ENCODE results near the gene PLA2G2A.
A peak's percentile ranks its signal among the peaks of the same experiment; 100 is the strongest.
"Not testable (repeated sequence)": the region's sequence is repeated elsewhere in the genome, so short reads cannot be mapped to it uniquely, and the experiment has no call there.

Gene PLA2G2A

GRCh38 chr1:20008391-20008841 is 29.0 kb upstream of the PLA2G2A start:
- no peak for TF ChIP-seq CTCF (IDR thresholded peaks at IDR 0.05; ENCODE audit: low read depth, low read length)
- DNase-seq (ENCODE audit: extremely low read depth, low read depth), result peak; percentile 75

DNA sequence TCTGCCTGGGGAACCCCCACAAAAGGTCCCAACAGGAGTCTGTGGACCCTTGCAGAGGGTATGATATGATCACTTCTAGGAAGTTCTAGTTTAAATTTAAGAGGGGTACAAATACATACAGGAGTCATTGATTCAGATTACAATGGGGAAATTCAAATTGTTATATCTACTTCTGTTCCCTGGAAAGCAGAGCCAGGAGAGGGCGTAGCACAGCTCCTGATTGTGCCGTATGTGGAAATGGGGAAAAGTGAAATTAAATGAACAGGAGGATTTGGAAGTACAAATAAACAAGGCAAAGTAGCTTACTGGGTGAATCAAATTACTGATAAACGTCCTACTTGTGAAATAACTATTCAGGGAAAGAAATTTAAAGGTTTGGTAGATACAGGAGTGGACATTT is 19.4 kb upstream of the PLA2G2A start:
- DNase-seq (ENCODE audit: extremely low read depth, low read depth), result not testable (repeated sequence)

- no peak for TF ChIP-seq CTCF (IDR thresholded peaks at IDR 0.05; ENCODE audit: low read depth, low read length)
- no peak for DNase-seq (ENCODE audit: extremely low read depth, low read depth)
Observed at GRCh38 chr1:19990689-19991088, 11.3 kb upstream of the PLA2G2A start.

DNA sequence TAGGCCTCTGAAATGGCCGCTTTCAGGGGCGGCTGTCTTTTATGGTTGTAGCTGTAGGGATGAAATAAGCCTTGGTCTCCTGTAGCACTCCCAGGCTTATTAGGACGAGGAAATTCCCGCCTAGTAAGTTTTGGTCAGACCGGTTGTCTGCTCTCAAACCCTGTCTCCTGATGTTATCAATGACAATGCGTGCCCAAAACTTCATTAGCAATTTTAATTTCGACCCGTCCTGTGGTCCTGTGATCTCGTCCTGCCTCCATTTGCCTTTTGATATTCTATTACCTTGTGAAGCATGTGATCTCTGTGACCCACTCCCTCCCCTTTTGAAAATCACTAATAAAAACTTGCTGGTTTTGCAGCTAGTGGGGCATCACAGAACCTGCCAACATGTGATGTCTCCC is 10.8 kb upstream of the PLA2G2A start:
- DNase-seq (ENCODE audit: extremely low read depth, low read depth), result not testable (repeated sequence)

DNA sequence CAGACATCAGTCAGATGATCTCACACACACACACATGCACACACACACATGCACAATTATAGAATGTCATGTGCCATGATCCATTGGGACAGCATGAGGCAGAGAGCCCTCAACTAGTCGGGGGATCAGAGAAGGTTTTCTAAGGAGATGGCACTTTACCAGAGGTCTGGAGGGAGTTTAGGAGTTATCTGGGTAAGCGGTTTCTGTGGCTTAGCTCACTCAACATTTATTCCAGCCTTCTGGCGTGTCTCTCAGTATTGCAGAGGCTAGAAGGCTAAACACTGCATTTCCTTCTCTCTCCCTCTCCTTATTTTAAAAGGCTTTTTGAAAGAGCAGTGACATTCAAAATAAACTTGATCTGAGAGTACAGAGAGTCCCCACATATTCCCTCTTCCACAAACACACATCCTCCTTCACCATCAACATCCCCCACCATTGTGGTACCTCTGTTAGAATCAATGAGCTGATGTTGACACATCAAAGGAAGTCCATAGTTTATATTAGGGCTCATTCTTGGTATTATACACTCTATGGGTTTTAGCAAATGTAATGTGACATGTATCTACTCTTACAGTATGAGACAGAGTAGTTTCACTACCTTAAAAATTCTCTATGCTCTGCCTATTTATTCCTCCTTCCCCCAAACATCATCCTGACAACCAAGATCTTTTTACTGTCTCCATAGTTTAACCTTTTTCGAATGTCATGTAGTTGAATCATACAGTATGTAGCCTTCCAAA is 9.0 kb upstream of the PLA2G2A start:
- TF ChIP-seq CTCF (IDR thresholded peaks at IDR 0.05; ENCODE audit: low read depth, low read length), result no peak
- DNase-seq (ENCODE audit: extremely low read depth, low read depth), result no peak

DNA sequence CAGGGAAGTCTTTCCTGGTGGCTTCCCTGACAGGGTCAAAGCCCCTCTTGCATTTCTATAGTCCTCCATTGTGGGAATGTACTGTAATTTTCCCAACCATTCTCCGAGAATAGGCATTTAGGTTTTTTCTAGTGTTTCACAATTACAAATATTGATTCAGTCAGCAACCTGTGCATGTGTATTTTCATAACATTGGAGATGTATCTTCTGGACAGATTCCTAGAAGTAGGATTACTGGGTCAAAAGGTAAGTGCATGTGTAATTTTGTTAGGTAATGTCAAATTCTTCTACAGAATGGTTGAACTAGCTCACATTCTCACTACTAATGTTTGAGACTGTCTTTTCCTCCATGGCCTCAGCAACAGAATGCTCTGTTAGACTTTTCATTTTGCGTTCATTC is 8.3 kb upstream of the PLA2G2A start:
- DNase-seq (ENCODE audit: extremely low read depth, low read depth), result no peak
- TF ChIP-seq CTCF (IDR thresholded peaks at IDR 0.05; ENCODE audit: low read depth, low read length), result no peak

DNA sequence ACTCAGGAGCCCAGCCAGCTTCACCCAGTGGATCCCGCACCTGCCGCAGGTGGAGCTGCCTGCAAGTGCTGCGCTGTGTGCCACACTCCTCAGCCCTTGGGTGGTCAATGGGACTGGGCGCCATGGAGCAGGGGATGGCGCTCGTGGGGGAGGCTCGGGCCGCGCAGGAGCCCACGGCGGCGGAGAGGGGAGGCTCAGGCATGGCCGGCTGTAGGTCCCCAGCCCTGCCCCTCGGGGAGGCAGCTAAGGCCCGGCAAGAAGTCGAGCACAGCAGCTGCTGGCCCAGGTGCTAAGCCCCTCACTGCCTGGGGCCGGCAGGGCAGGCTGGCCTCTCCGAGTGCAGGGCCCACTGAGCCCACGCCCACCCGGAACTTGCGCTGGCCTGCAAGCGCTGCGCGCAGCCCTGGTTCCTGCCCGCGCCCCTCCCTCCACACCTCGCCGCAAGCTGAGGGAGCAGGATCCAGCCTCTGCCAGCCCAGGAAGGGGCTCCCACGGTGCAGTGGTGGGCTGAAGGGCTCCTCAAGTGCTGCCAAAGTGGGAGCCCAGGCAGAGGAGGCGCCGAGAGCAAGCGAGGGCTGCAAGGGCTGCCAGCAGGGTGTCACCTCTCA is 5.1 kb upstream of the PLA2G2A start:
- DNase-seq (ENCODE audit: extremely low read depth, low read depth), result not testable (repeated sequence)

DNA sequence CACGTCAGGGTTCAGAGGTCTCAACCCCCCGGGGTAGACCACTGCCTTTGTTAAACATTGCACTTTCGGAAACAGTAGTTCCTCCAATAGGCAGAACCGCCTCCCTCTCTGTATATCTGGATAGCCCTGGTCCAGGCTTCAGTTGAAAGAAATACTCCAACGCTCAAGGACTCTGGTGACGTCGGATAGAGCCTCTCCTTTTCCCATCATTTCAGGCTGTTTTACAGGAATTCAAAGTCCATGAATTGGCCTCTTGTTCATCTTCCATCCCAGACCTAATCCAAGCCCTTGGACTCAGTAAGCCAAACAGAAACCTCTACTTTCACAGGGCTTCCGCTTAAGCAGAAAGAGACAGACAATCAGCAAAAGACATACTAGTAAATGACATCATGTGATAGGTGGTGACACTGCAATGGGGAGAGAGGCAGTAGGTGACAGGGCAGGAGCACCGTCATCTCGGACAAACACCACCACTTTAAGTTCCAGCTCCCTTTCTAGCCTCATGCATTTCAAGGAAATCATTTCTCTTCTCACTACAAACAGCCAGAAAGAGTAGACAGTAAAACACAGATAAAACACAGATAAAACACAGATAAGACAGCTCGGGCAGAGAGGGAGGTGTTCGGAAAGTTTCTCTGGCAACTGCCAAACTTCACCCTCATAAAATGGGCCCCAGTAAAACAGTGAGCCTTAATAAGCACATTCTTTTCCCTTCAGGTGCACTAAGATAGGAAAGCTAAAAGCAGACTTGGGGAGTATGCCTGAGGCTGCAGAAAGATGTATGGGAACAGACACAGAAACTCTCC is 2.3 kb upstream of the PLA2G2A start:
- TF ChIP-seq CTCF (IDR thresholded peaks at IDR 0.05; ENCODE audit: low read depth, low read length), result no peak
- no peak for DNase-seq (ENCODE audit: extremely low read depth, low read depth)

Measured in AG09319 (cell line).